Measurements from ENCODE around the gene NEK6. TPM values are rescaled to one million over a fixed set of nuclear protein-coding genes. Genes with fewer than 3 reads are reported as not detected.

Gene NEK6
- total and polyA plus RNA-seq, 2 experiments from 2014 or later = 14.3 to 27.0 TPM

DNA sequence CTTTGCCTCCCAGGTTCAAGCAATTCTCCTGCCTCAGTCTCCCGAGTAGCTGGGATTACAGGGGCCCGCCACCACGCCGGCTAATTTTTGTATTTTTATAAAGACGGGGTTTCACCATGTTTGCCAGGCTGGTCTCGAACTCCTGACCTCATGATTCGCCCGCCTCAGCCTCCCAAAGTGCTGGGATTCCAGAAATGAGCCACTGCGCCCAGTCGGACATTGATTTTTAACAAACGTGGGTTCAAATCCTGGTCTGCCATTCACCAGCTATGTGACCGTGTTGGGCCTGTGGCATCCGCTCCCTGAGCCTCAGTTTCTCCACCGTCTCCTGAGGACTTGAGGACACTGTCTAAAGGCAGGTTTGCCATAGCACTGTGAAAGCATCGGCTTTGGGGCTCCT is 41.8 kb upstream of the NEK6 start:
- H3K4me1 ChIP-seq (ENCODE audit: low read depth) = no peaks in the 10 kb centered on the region
- no peak overlapping the region for H3K27ac ChIP-seq
- no peak for DNase-seq (ENCODE audit: low read depth in 1 of 2, low spot score in 1 of 2)
- no peaks in the 10 kb centered on the region for H3K36me3 ChIP-seq
- H3K27me3 ChIP-seq = no peaks in the 10 kb centered on the region
- no peak overlapping the region for H3K4me3 ChIP-seq
- TF ChIP-seq CTCF (IDR thresholded peaks at IDR 0.05; ENCODE audit: low read depth, low read length) = no peak
- no peaks in the 10 kb centered on the region for H3K9me3 ChIP-seq (ENCODE audit: low read depth)

DNA sequence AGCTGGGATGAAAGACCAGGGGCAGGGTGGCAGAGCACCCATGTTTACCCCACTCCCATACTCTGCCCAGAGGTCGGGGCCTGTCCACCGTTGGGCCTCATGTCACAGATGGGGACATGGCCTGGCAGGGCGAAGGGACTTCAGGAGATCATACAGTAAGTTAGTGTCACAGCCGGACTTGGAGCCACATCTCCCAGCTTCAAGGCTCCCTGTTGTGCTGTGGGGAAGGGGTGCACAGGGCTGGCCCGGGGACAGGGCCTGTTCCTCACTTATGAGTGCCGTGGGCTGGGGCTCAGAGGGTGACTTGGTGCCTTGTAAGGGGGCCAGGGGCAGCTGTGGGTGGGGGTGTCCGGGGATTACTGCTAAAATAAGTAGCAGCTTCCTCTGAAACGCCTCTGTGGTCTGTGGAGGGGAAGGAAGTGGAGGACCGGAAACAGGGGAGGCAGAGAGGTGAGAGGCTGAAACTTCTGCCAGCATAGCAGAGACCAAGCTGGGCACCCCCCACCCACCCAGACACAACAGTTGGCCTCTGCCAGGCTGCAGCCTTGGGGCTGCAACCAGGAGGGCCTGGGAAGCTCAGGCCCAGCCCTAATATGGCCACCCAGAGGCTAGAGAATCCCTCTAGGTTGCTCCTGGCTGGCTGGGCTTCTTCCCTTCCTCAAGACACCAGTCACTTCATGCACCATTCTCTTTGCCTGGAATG is 41.1 kb upstream of the NEK6 start:
- no peak for DNase-seq (ENCODE audit: low read depth in 1 of 2, low spot score in 1 of 2)
- no peaks in the 10 kb centered on the region for H3K4me1 ChIP-seq (ENCODE audit: low read depth)
- H3K27ac ChIP-seq = no peak overlapping the region
- H3K27me3 ChIP-seq = no peaks in the 10 kb centered on the region
- no peaks in the 10 kb centered on the region for H3K9me3 ChIP-seq (ENCODE audit: low read depth)
- no peaks in the 10 kb centered on the region for H3K36me3 ChIP-seq
- TF ChIP-seq CTCF (IDR thresholded peaks at IDR 0.05; ENCODE audit: low read depth, low read length) = no peak
- H3K4me3 ChIP-seq = no peak overlapping the region

- Histone ChIP-seq H3K36me3 (no peaks in the 10 kb centered on the region), H3K4me3 (no peak overlapping the region), H3K4me1 (ENCODE audit: low read depth) (no peaks in the 10 kb centered on the region), H3K27ac (no peak overlapping the region), H3K27me3 (no peaks in the 10 kb centered on the region), H3K9me3 (ENCODE audit: low read depth) (no peaks in the 10 kb centered on the region)
- no peak for DNase-seq (ENCODE audit: low read depth in 1 of 2, low spot score in 1 of 2)
- no peak for TF ChIP-seq CTCF (IDR thresholded peaks at IDR 0.05; ENCODE audit: low read depth, low read length)
Measured at GRCh38 chr9:124217836-124218437, 39.8 kb upstream of the NEK6 start.

DNA sequence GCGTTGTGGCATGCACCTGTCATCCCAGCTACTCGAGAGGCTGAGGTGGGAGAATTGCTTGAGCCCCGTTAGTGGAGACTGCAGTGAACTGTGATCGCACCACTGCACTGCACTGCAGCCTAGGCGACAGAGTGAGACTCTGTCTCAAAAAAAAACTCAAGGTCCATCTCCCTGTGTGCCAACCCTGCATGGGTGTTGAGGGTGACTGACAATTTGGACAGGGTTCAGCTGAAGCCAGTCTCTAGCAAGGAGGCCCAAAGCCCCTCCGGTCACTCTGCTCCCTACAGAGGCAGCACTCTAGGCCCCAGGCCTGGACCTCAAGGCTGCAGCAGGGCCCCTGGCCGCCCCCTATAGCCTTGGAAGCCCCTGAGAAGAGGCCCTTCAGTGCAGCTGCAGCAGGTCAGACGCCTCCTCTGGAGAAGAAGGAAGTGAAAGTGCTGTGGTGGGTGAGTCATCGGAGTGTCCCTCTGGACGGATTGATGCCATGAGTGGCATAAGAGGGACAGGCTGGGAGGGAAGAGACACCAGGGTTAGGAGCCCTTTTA is 39.2 kb upstream of the NEK6 start:
- DNase-seq (ENCODE audit: low read depth in 1 of 2, low spot score in 1 of 2) = peak in 1 of 2 donors; percentile 32

GRCh38 chr9:124218987-124219461 is 38.7 kb upstream of the NEK6 start:
- Histone ChIP-seq H3K4me3 (no peak overlapping the region), H3K27ac (no peak overlapping the region), H3K4me1 (ENCODE audit: low read depth) (no peaks in the 10 kb centered on the region), H3K27me3 (no peaks in the 10 kb centered on the region), H3K36me3 (no peaks in the 10 kb centered on the region), H3K9me3 (ENCODE audit: low read depth) (no peaks in the 10 kb centered on the region)
- TF ChIP-seq CTCF (IDR thresholded peaks at IDR 0.05; ENCODE audit: low read depth, low read length) = no peak
- no peak for DNase-seq (ENCODE audit: low read depth in 1 of 2, low spot score in 1 of 2)

More for the DNA sequence above, 39.2 kb upstream of the NEK6 start:
- Histone ChIP-seq H3K4me1 (ENCODE audit: low read depth) (no peaks in the 10 kb centered on the region), H3K36me3 (no peaks in the 10 kb centered on the region), H3K27me3 (no peaks in the 10 kb centered on the region), H3K4me3 (no peak overlapping the region), H3K27ac (no peak overlapping the region), H3K9me3 (ENCODE audit: low read depth) (no peaks in the 10 kb centered on the region)
- TF ChIP-seq CTCF (IDR thresholded peaks at IDR 0.05; ENCODE audit: low read depth, low read length) = no peak
